HG03432 (cell line): ENCODE results near the gene CPHXL.

Experiments used
- ATAC-seq: cut with Tn5 transposase; IDR thresholded peaks from one replicate; pipeline ENCODE4 v1.9.1; 2021; ENCODE audit warnings: mild to moderate bottlenecking, moderate library complexity; ENCODE audit not compliant: unreplicated experiment

Gene CPHXL

GRCh38 chr16:75726390-75726789, at the start of gene CPHXL:
Gene CPHXL (minus strand): TSS chr16:75726490. CDS start chr16:75726442, 48 bp downstream.
- no peak for ATAC-seq

- ATAC-seq, result peak; percentile 51
Measured at GRCh38 chr16:75774197-75774596, 47.9 kb upstream of the CPHXL start.

- ATAC-seq, result no peak
Measured at GRCh38 chr16:75770051-75770450, 43.8 kb upstream of the CPHXL start.

GRCh38 chr16:75764154-75764768, 38.0 kb upstream of the CPHXL start:
- ATAC-seq, result peak; percentile 90

DNA sequence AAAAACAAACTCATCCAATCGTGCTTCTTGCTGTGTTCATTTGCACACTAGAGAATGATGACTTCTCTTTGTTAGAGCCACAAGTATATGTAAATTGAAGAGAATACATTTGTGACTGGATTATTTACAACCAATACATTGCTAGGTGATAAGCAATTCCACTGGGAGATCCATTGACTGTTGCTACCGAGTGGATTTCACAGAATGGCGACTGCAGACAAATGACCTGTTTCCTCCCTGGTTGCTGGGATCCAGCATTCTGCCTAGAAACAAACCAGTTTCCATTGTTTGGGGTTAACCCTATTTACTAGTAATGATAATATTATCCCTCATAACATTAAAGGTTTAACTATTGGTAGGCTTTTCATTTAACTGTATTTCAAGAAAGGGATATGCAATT, 36.9 kb upstream of the CPHXL start:
- ATAC-seq, result no peak

- ATAC-seq, result no peak
Measured at GRCh38 chr16:75762746-75763145, 36.5 kb upstream of the CPHXL start.

- peak; percentile 15 for ATAC-seq
Measured at GRCh38 chr16:75761108-75761507, 34.8 kb upstream of the CPHXL start.

DNA sequence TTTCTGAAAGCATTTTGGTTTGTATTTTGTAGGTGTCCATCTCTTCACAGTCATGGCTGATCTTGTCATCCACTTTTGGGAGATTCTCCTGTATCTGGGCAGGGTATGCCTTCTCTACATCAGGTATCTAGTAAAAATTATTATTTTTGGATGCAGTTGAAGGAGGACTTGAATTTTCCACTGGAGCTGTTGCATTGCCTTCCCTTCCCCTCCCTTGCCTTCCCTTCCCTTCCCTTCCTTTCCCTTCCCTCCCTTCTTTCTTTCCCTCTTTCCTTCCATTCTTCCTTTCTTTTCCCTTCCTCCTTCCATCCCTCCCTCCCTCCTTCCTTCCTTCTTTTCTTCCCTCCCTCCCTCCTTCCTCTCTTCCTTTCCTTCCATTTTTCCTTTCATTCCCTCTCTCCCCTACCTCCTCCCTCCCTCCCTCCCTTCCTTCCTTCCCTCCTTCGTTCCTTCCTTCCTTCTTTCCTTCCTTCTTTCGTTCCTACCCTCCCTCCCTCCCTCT, 33.8 kb upstream of the CPHXL start:
- ATAC-seq, result no peak

- no peak for ATAC-seq
Measured at GRCh38 chr16:75758215-75758614, 31.9 kb upstream of the CPHXL start.

- ATAC-seq, result no peak
Measured at GRCh38 chr16:75754141-75754540, 27.9 kb upstream of the CPHXL start.

- no peak for ATAC-seq
Measured at GRCh38 chr16:75750528-75750927, 24.2 kb upstream of the CPHXL start.

DNA sequence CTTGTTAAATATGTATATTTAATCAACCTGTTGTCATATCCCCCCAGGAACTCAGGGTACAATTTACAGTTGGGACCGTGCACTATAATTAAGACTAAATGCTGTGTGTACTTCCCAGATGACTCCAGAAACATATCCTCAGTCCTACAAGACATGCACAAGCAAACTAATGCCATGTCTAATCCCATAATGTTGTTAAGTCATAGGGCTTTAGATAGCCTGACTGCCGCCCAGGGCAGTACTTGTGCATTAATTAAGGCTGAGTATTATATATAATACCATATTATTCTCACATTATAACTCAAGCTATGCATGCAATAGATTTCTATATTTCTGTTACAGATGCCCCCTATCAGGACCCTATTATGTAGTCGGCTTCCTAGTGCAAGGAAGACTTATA, 20.1 kb upstream of the CPHXL start:
- ATAC-seq, result no peak

GRCh38 chr16:75745823-75746222, 19.5 kb upstream of the CPHXL start:
- ATAC-seq, result no peak

- no peak for ATAC-seq
Measured at GRCh38 chr16:75745242-75745641, 19.0 kb upstream of the CPHXL start.

- no peak for ATAC-seq
Measured at GRCh38 chr16:75742424-75743047, 16.2 kb upstream of the CPHXL start.

GRCh38 chr16:75733305-75734211, 7.3 kb upstream of the CPHXL start:
- no peak for ATAC-seq

DNA sequence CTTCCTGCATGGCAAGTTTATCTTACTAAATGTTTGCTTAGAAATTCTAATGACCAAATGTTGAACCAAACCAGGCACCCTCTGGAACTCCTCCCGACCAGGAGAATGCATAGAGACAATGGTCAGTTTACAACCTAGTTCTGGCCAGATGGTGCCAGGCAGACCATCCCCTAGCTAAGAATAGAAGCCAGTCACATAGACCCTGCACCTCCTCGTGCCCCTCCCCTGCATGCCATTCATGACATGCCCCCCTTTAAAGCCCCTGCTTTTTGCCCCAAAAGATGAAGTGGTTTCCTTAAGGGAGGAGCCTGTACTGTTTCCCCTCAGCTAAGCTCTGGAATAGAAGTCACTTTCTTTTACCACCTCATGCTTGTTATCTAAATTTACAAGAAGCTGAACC, 6.6 kb upstream of the CPHXL start:
- ATAC-seq, result no peak

- ATAC-seq, result no peak
Measured at GRCh38 chr16:75727221-75727620, 931 bp upstream of the CPHXL start.

DNA sequence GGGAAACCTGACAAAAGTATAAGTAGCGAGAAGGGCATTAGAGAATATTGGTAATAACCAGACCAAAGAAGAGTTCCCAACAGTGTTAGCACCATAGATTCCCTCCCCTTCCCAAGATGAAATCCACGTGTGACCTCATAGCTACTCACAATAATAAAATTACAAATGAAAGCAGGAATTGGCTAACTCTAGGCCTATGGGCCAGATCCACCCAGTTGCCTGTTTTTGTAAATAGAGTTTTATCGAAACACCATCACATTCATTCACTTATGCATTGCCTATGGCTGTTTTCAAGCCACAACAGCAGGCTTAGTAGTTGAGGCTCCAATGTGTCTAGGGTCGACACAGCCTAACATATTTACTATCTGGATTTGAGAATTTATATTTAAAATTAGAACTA, 7.8 kb downstream of the CPHXL start:
- no peak for ATAC-seq

DNA sequence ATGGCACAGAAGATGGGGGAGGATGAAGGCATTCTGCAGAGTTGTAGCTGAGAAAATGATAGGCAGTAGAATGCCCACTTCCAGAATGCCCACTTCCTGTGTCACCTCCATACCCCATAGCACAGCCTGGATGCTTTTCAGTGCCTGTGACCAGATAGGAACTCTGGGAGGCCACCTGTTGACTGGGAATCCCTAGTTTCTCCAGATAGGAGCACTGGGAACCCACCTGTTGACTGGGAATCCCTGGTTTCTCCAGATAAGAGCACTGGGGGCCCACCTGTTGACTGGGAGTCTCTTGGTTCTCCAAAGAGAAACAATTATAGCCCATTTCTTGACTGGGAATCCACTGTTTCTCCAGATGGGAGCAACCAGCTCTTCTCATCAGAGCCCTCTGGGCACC, 11.6 kb downstream of the CPHXL start:
- no peak for ATAC-seq

DNA sequence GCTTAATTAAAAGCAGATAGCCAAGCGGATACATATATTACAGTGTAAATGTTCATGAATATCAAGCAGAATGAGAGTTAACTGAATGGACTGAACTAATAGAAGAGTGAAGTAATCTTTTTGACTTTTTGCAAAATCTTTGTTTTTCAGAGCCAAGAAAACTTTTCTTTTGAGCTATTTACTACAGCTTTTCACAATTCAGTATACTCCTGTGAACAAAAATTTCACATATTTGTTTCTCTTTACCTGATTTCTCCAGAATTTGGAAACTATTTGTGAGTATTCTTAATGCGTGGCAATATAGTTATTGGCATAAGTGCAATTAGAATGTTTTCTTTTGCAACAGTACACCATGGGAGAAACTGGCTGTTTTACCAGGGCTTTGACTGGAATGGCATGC, 15.9 kb downstream of the CPHXL start:
- ATAC-seq, result no peak

DNA sequence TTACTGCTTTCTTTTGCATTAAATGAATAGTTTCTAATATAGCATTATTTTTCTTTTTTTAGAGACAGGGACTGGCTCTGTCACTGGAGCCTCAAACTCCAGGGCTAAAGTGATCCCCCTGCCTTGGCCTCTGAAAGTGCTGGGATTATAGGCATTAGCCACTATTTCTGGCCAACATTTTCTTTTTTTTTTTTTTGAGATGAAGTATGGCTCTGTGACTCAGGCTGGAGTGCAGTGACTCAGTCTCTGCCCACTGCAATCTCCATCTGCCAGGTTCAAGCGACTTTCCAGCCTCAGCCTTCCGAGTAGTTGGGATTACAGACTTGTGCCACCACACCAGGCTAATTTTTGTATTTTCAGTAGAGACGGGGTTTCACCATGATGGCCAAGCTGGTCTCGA, 23.0 kb downstream of the CPHXL start:
- no peak for ATAC-seq
